HG02885 (cell line): ENCODE results near the gene ZGRF1.

Source experiments
- ATAC-seq: cut with Tn5 transposase; IDR thresholded peaks from one replicate; pipeline ENCODE4 v1.9.1; 2021; ENCODE audit warnings: mild to moderate bottlenecking; ENCODE audit not compliant: unreplicated experiment, poor library complexity

Gene ZGRF1

DNA sequence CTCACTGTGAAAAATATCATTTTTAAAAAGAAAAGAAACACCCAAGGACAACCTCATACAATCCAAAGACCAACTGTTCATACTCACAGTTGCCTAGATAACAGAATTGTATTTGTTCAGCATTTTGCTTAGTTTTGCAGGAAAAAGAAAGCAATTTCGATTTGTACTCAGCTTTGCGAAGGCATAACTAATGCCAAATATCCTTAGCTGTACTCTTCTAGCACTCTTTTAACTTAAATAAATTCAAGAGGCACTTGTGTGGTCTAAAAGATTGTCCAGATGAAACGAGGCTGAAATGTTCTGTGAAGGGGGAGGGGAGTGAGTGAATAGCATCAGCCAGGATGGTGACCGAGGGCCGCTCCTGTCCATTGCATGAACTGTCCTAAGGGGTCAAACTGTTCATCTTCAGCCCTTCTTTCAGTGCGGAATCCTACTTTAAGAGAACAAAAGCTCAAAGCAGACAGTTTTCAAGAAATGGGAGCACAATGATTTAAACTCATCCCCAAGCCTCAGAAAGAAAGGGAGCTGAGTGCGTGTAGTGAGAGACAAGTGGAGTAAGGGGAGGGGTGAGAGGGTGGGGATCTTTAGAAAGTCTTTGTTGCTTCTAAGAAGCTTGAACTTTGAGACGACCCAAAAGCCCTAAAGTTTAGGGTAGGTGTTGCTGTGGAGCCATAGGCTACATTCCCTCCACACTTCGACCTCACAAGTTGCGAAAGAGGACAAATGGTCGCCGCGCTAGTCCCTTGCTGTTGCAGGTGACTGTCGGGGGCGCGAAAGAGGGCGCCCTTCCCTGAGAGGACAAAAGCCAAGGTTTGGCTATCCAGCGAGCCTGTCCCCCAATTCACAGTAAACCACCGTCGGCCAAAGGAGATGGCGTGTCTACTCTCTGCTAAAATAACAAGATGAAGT is 116.8 kb downstream of the ZGRF1 start:
- no peak for ATAC-seq

DNA sequence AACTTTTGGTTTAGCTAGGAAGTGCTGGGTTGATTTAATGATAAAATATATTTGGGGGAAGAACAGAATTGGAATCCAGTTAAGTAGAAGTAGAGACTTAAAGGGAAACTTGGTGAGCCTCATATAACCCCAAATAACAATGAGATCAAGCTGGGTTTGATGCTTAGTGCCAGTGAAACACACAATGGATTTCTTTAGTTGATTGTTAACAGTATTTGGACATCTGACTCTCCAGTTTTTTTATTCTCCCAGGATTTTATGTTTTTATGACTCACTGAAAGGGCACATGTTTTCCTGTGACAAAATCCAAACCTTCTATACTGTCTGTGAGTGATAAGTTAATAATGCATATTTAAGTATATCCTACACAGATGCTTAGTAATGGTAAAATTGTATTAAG is 118.0 kb downstream of the ZGRF1 start:
- ATAC-seq: no peak

DNA sequence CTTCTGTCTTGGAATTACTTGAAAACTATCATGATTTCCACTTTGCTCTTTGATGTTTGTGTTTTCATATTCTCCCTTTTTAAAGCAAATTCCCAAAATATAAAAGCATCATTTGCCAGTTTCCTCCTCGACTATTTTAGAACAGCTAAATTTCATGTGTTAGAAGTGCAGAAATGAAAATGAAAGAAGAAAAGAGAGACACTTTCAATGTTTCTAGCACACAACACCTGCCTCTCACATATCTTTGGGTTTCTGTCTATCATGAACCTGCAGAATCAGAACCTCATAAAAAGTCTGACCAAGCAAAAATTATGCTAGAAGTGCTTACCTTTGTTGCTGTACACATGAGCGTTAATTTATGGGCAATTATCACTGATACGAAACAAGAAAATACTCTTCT is 118.8 kb downstream of the ZGRF1 start:
- ATAC-seq: no peak

GRCh38 chr4:112517067-112517634 is 119.6 kb downstream of the ZGRF1 start:
- peak; percentile 24 for ATAC-seq

GRCh38 chr4:112516471-112517066 is 120.1 kb downstream of the ZGRF1 start:
- peak; percentile 28 for ATAC-seq

DNA sequence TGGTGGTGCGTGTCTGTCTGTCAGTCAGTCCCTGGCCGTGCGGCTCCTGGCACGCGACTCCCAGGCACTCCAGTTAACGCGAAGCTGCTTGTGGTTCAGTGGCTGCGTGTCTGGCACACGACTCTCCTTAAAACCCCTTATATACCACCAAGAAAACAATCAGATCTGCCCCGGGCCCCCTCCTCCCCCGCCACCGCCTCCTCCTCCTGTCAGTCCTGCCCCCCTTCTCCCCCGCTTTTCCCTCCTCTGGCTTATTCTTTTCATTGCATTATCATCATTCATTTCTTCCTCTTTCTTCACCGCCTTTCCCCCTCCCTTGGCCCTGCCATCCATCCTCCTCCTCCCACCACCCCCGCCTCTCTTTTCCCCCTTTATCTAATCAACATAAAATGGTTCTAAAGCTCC is 120.6 kb downstream of the ZGRF1 start, which contains the start of gene NEUROG2:
Gene NEUROG2 (minus strand): TSS at position 115 of the 405 bp plus-strand sequence. CDS start 705 bp downstream, outside the sequence.
- no peak for ATAC-seq

GRCh38 chr4:112515198-112516065 is 121.3 kb downstream of the ZGRF1 start:
- peak; percentile 45 for ATAC-seq

GRCh38 chr4:112514647-112515197 is 122.0 kb downstream of the ZGRF1 start:
- ATAC-seq: peak; percentile 13

- peak; percentile 21 for ATAC-seq
These were observed 122.6 kb downstream of the ZGRF1 start for GRCh38 chr4:112513971-112514646.

DNA sequence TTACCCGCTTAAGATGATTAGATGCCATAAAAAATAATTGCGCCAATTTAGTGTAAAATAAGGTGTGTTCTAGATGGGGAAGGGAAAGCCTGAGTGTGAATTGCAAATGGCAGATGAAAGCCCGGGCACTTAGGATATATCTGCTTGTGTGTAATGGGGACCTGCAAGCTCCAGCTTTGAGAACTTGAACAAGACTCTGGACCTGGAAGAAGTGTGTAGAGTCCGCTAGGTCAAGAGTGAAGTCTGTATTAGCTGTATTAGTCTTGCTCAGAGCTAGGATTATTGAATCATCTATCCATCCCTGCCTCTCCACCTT is 124.9 kb downstream of the ZGRF1 start:
- no peak for ATAC-seq

DNA sequence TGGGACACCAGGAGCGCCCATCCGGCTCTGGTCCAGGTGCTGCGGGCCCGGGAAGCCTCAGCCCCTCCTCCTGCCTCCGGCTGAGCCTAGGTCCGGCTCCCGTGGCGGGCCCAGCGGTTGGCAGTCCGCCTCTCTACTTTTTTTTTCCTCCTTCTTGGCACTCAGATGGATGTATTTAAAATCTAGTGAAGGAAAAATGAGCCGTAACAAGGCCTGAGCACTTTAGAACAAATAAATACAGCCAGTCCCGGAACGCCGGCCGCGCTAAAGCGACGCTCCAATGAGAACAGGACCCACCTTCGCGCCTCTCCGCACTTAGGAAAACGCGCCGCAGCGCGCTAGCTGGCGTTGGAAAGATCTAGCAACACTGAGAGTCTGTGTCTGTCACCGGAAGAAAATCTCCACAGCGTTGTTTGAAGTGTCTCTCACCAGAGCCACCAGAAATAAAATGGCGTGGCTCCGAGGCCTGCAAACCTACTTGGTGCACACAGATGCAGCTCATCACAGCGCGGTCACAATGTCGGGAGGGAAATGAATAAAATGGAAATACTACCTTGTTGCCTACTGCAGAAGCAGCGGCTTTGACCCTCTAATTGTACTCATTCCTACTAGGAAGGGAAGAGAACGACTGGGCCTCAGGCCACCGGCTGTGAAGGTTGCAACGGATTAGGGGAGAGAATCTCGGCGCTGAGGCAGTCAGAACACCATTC is 125.5 kb downstream of the ZGRF1 start:
- no peak for ATAC-seq

DNA sequence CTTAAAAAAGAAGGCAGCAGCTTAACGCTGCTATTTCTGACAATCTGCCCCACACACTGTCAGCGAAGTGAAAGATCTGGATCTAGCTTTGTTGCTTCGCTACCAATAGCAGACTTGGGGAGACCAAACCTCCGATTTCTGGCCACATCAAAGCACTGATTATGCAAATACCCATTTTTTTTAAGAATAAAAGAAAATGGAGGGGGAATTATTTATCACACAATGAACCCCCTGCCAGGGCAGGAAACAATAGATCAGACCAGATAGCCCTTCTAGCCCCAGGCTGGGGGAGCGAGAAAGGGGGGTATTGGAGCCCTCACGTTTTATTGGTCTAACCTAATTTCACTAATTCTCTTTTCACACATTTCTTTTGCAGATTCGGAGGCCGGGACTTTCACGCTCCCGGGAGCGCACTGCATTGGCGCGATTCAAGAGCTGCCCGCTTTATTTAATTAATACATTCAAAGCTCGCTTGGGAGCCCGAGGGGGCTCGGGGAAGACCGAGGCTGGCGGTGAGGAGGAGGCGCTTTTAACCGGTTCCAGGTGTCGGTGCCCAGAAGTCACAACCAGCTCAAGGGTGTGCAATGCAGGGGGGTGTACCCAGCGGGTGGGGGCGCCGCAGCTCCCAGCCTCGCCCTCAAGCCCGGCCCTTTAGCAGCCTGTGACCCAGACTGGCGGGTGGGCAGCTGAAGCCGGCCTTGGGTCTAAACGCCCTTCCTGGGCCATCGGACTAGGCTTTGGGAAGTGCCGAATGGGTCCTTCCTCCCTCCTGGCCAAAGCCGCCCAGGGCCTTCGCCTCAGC is 126.2 kb downstream of the ZGRF1 start:
- no peak for ATAC-seq

GRCh38 chr4:112509243-112510141 is 127.2 kb downstream of the ZGRF1 start:
- no peak for ATAC-seq

DNA sequence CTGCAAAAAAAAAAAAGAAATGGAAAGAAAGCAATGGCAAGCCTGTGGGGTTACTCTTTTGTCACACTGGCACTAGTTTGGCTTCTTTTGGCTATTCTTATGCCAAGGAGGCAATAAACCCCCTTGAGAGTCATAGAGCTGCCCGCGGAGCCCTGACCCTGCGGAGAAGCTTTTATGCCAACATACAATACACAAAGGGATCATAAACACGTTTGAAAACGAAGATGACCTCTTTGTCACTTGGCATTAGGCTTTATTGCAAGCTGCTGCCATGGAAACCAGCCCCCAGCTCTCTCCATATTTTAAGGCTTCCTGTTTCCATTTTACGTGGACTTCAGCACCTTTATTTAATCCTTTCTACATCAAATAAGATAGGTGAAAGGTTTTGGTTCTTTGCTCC is 128.4 kb downstream of the ZGRF1 start:
- no peak for ATAC-seq

DNA sequence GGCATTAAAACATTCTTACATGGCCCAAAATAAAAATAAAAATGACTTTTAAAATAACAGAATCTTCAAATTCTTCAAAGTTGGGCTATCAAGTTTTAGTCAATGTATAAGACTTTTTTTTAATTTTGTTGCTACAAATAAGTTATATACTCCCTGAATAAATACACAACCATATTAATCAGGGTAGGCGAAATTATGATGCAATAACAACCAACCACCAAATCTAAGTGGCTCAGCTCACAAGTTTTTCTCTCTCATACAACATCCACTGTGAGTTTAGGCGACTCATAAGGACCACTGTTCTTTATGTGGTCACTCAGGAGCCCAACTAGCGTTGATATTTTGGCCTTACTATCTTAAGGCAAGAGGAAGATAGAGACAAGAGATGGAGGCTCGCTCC is 131.9 kb downstream of the ZGRF1 start:
- ATAC-seq: no peak

- ATAC-seq: no peak
These were observed 133.8 kb downstream of the ZGRF1 start for GRCh38 chr4:112502871-112503270.

DNA sequence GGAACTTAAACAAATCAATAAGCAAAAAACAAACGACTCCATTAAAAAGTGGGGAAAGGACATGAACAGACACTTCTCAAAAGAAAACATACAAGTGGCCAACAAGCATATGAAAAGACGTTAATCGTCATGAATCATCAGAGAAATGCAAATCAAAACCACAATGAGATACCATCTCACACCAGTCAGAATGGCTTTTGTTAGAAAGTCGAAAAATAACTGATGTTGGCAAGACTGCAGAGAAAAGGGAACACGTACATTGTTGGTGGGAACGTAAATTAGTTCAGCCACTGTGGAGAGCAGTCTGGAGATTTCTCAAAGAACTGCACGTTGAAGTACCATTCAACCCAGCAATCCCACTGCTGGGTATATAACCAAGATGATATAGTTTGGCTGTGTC is 144.4 kb downstream of the ZGRF1 start:
- ATAC-seq: no peak
